ENCODE measurements around the gene PDE11A. TPM values are rescaled to one million over a fixed set of nuclear protein-coding genes. Genes with fewer than 3 reads are reported as not detected.

Gene PDE11A
- total RNA-seq, 1 experiment from 2014 or later, result 1.4 TPM

GRCh38 chr2:177942731-177943130 is 129.8 kb downstream of the PDE11A start:
- intact Hi-C loops (cut with micrococcal nuclease; ENCODE audit: unreplicated experiment), result no loop called here
- Mint-ChIP-seq H3K27ac (ENCODE audit: unreplicated experiment) (no peak overlapping the region), H3K9me3 (ENCODE audit: low read depth, unreplicated experiment) (no peaks in the 10 kb centered on the region), H3K36me3 (ENCODE audit: insufficient read depth, unreplicated experiment) (no peaks in the 10 kb centered on the region), H3K27me3 (ENCODE audit: unreplicated experiment) (peaks cover 19% of the 10 kb centered on the region), H3K4me3 (ENCODE audit: low read depth, unreplicated experiment) (no peak overlapping the region), H3K4me1 (ENCODE audit: low read depth, unreplicated experiment) (no peaks in the 10 kb centered on the region)
- no peak for DNase-seq
- no TSS peak for BruUV-seq (replicated peaks)
- CTCF ChIA-PET, result no interaction called here
- TF ChIP-seq CTCF (IDR thresholded peaks at IDR 0.05; ENCODE audit: unreplicated experiment), result no peak

GRCh38 chr2:177939211-177939610 is 133.4 kb downstream of the PDE11A start:
- no TSS peak for BruUV-seq (replicated peaks)
- Mint-ChIP-seq H3K27ac (ENCODE audit: unreplicated experiment) (no peak overlapping the region), H3K4me3 (ENCODE audit: low read depth, unreplicated experiment) (no peak overlapping the region), H3K4me1 (ENCODE audit: low read depth, unreplicated experiment) (no peaks in the 10 kb centered on the region), H3K9me3 (ENCODE audit: low read depth, unreplicated experiment) (no peaks in the 10 kb centered on the region), H3K36me3 (ENCODE audit: insufficient read depth, unreplicated experiment) (no peaks in the 10 kb centered on the region), H3K27me3 (ENCODE audit: unreplicated experiment) (peaks cover 26% of the 10 kb centered on the region)
- intact Hi-C loops (cut with micrococcal nuclease; ENCODE audit: unreplicated experiment), result no loop called here
- DNase-seq, result no peak
- CTCF ChIA-PET, result interaction anchor here (0.7 kb wide), 1 partner anchor 17 kb away, joined by 3 read pairs; no protein-coding TSS in a partner anchor
- no peak for TF ChIP-seq CTCF (IDR thresholded peaks at IDR 0.05; ENCODE audit: unreplicated experiment)

GRCh38 chr2:177930916-177931315 is 141.7 kb downstream of the PDE11A start:
- no peak overlapping the region for H3K4me3 Mint-ChIP-seq (ENCODE audit: low read depth, unreplicated experiment)
- BruUV-seq (replicated peaks), result no TSS peak
- no peaks in the 10 kb centered on the region for H3K36me3 Mint-ChIP-seq (ENCODE audit: insufficient read depth, unreplicated experiment)
- H3K27me3 Mint-ChIP-seq (ENCODE audit: unreplicated experiment), result no peaks in the 10 kb centered on the region
- no peaks in the 10 kb centered on the region for H3K9me3 Mint-ChIP-seq (ENCODE audit: low read depth, unreplicated experiment)
- H3K27ac Mint-ChIP-seq (ENCODE audit: unreplicated experiment), result no peak overlapping the region
- TF ChIP-seq CTCF (IDR thresholded peaks at IDR 0.05; ENCODE audit: unreplicated experiment), result no peak
- H3K4me1 Mint-ChIP-seq (ENCODE audit: low read depth, unreplicated experiment), result peaks cover 8% of the 10 kb centered on the region
- CTCF ChIA-PET, result no interaction called here
- DNase-seq, result no peak
- intact Hi-C loops (cut with micrococcal nuclease; ENCODE audit: unreplicated experiment), result no loop called here

GRCh38 chr2:177929662-177930522 is 142.7 kb downstream of the PDE11A start:
- intact Hi-C loops (cut with micrococcal nuclease; ENCODE audit: unreplicated experiment), result no loop called here
- Mint-ChIP-seq H3K4me1 (ENCODE audit: low read depth, unreplicated experiment) (peaks cover 8% of the 10 kb centered on the region), H3K27me3 (ENCODE audit: unreplicated experiment) (no peaks in the 10 kb centered on the region), H3K27ac (ENCODE audit: unreplicated experiment) (no peak overlapping the region), H3K4me3 (ENCODE audit: low read depth, unreplicated experiment) (no peak overlapping the region), H3K9me3 (ENCODE audit: low read depth, unreplicated experiment) (no peaks in the 10 kb centered on the region), H3K36me3 (ENCODE audit: insufficient read depth, unreplicated experiment) (no peaks in the 10 kb centered on the region)
- DNase-seq, result no peak
- CTCF ChIA-PET, result no interaction called here
- TF ChIP-seq CTCF (IDR thresholded peaks at IDR 0.05; ENCODE audit: unreplicated experiment), result no peak
- BruUV-seq (replicated peaks), result no TSS peak

Measured in Calu3 (cell line).